Trophoblast cell (in vitro differentiated cells and primary cell): ENCODE measurements around the gene SNTG2.

ENCODE experiments used
- DNase-seq, 2 donors: peaks; one replicate each; pipeline ENCODE4 v3.0.0-alpha.2; 2016
- H2AFZ ChIP-seq: 2 replicates; pipeline ENCODE4 v1.6.1; 2013; ENCODE audit warnings: low read length, moderate library complexity, mild to moderate bottlenecking; ENCODE audit not compliant: insufficient read depth, poor library complexity
- H2AK5ac ChIP-seq: 2 replicates; pipeline ENCODE4 v1.6.1; 2013; ENCODE audit warnings: mild to moderate bottlenecking, low read length
- H2BK120ac ChIP-seq: 2 replicates; pipeline ENCODE4 v1.6.1; 2013; ENCODE audit warnings: low read length, mild to moderate bottlenecking, moderate library complexity; ENCODE audit not compliant: insufficient read depth, poor library complexity
- H2BK12ac ChIP-seq: 2 replicates; pipeline ENCODE4 v1.6.1; 2013; ENCODE audit warnings: mild to moderate bottlenecking, low read length, moderate library complexity
- H2BK5ac ChIP-seq: 2 replicates; pipeline ENCODE4 v1.6.1; 2013; ENCODE audit warnings: low read length, low read depth, moderate library complexity, mild to moderate bottlenecking; ENCODE audit not compliant: poor library complexity
- H3K14ac ChIP-seq: 2 replicates; pipeline ENCODE4 v1.6.1; 2013; ENCODE audit warnings: mild to moderate bottlenecking, low read length
- H3K18ac ChIP-seq: 2 replicates; pipeline ENCODE4 v1.6.1; 2013; ENCODE audit warnings: mild to moderate bottlenecking, low read length
- H3K23ac ChIP-seq: 2 replicates; pipeline ENCODE4 v1.6.1; 2013; ENCODE audit warnings: low read length
- H3K27ac ChIP-seq: 2 replicates; pipeline ENCODE4 v1.5.1; 2013; ENCODE audit warnings: low read depth, mild to moderate bottlenecking, inconsistent platforms, low read length, moderate library complexity
- H3K27me3 ChIP-seq: 2 replicates; pipeline ENCODE4 v1.6.1; 2013; ENCODE audit warnings: inconsistent platforms, mild to moderate bottlenecking, low read length, moderate library complexity; ENCODE audit not compliant: insufficient read depth
- H3K36me3 ChIP-seq, 2 experiments: 1 replicate in 1 of 2; 2 replicates in 1 of 2; pipeline ENCODE4 v1.6.1; 2013; ENCODE audit warnings: low read length in 2 of 2, mild to moderate bottlenecking in 2 of 2, moderate library complexity in 1 of 2; ENCODE audit not compliant: insufficient read depth in 2 of 2, control insufficient read depth in 1 of 2
- H3K4ac ChIP-seq: 2 replicates; pipeline ENCODE4 v1.6.1; 2013; ENCODE audit warnings: low read depth, mild to moderate bottlenecking, low read length, moderate library complexity
- H3K4me1 ChIP-seq, 2 experiments: 1 replicate in 1 of 2; 2 replicates in 1 of 2; pipeline ENCODE4 v1.6.1; 2013; ENCODE audit warnings: low read length in 2 of 2, mild to moderate bottlenecking in 2 of 2, moderate library complexity in 1 of 2; ENCODE audit not compliant: insufficient read depth in 2 of 2, control insufficient read depth in 1 of 2
- H3K4me2 ChIP-seq: 2 replicates; pipeline ENCODE4 v1.6.1; 2013; ENCODE audit warnings: inconsistent platforms, mild to moderate bottlenecking, low read length, moderate library complexity
- H3K4me3 ChIP-seq: 2 replicates; pipeline ENCODE4 v1.5.1; 2013; ENCODE audit warnings: mild to moderate bottlenecking, low read depth, low read length, inconsistent platforms
- H3K79me1 ChIP-seq: one replicate; pipeline ENCODE4 v1.6.1; 2013; ENCODE audit warnings: low read length
- H3K79me2 ChIP-seq: 2 replicates; pipeline ENCODE4 v1.6.1; 2013; ENCODE audit warnings: low read length, mild to moderate bottlenecking; ENCODE audit not compliant: control insufficient read depth, insufficient read depth, poor library complexity
- H3K9ac ChIP-seq: 2 replicates; pipeline ENCODE4 v1.6.1; 2013; ENCODE audit warnings: mild to moderate bottlenecking, low read length
- H3K9me3 ChIP-seq: 2 replicates; pipeline ENCODE4 v1.6.1; 2013; ENCODE audit warnings: low read depth, mild to moderate bottlenecking, control low read depth, inconsistent platforms, low read length; ENCODE audit not compliant: insufficient read depth
- H4K12ac ChIP-seq: 2 replicates; pipeline ENCODE4 v1.6.1; 2013; ENCODE audit warnings: low read depth, mild to moderate bottlenecking, low read length, moderate library complexity
- H4K8ac ChIP-seq: 2 replicates; pipeline ENCODE4 v1.6.1; 2013; ENCODE audit warnings: low read depth, mild to moderate bottlenecking, low read length, moderate library complexity
- H4K91ac ChIP-seq: one replicate; pipeline ENCODE4 v1.6.1; 2013; ENCODE audit warnings: low read depth, mild to moderate bottlenecking, low read length, moderate library complexity
- WGBS: extraction: QIAGEN DNeasy Blood & Tissue Kit; methylation state at CpG from one replicate; pipeline ENCODE4 v1.1.7; 2013; ENCODE audit warnings: missing lambda C conversion rate; ENCODE audit not compliant: insufficient read length, insufficient coverage; ENCODE audit errors: extremely low coverage; 5-methylcytosine and 5-hydroxymethylcytosine counted together

Gene SNTG2

DNA sequence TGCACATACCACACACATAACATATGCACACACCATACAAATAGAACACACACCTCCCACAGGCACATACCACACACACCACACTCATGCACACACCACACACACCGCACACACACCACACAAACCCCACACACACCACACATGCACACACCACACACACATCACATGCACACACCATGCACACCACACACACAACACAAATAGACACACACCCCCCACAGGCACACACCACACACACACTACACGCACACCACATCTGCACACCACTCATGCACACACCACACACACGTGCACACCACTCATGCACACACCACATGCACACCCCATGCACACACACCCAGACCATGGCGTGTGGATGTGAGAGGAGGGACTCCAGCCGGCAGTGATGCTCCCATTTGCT, 300.9 kb downstream of the SNTG2 start:
- peak overlapping the region; percentile 55 for H3K23ac ChIP-seq
- no peaks in the 10 kb centered on the region for H3K36me3 ChIP-seq
- H3K27me3 ChIP-seq = no peaks in the 10 kb centered on the region
- DNase-seq = no peak
- H3K9ac ChIP-seq = no peak overlapping the region
- H3K4me1 ChIP-seq = no peaks in the 10 kb centered on the region
- no peak overlapping the region for H3K18ac ChIP-seq
- no peak overlapping the region for H3K4me2 ChIP-seq
- no peak overlapping the region for H4K12ac ChIP-seq
- no peak overlapping the region for H2AFZ ChIP-seq
- H3K79me2 ChIP-seq = no peaks in the 10 kb centered on the region
- WGBS = 100% methylated on average over 1 of the region's 5 CpGs
- H3K79me1 ChIP-seq = no peaks in the 10 kb centered on the region
- H4K8ac ChIP-seq = no peak overlapping the region
- H3K4me3 ChIP-seq = peak overlapping the region; percentile 47
- H3K14ac ChIP-seq = no peak overlapping the region
- H3K9me3 ChIP-seq = peaks cover 5% of the 10 kb centered on the region
- H2BK120ac ChIP-seq = no peak overlapping the region
- H3K4ac ChIP-seq = no peak overlapping the region
- no peak overlapping the region for H2BK12ac ChIP-seq
- no peak overlapping the region for H4K91ac ChIP-seq
- H2BK5ac ChIP-seq = no peak overlapping the region
- H2AK5ac ChIP-seq = no peak overlapping the region
- H3K27ac ChIP-seq = no peak overlapping the region

DNA sequence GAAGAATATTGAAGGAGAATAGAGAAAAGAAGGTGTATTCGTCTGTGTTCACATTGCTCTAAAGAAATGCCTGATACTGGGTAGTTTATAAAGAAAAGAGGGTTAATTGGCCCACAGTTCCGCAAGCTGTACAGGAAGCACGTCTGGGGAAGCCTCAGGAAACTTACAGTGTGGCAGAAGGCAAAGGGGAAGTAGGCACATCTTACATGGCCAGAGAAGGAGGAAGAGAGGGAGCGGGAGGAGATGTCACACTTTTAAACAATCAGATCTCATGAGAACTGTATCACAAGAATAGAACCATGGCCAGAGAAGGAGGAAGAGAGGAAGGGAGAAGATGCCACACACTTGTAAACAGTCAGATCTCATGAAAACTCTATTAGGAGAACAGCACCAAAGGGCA, 303.0 kb downstream of the SNTG2 start:
- H3K36me3 ChIP-seq = no peaks in the 10 kb centered on the region
- H2BK5ac ChIP-seq = no peak overlapping the region
- H3K14ac ChIP-seq = no peak overlapping the region
- no peak overlapping the region for H2AK5ac ChIP-seq
- no peak overlapping the region for H3K4me2 ChIP-seq
- 100% methylated on average over 1 of the region's 4 CpGs for WGBS
- no peak overlapping the region for H4K12ac ChIP-seq
- no peak overlapping the region for H3K23ac ChIP-seq
- H3K4ac ChIP-seq = no peak overlapping the region
- no peak overlapping the region for H3K18ac ChIP-seq
- no peak overlapping the region for H2AFZ ChIP-seq
- H3K4me1 ChIP-seq = no peaks in the 10 kb centered on the region
- no peak overlapping the region for H3K4me3 ChIP-seq
- H3K27ac ChIP-seq = no peak overlapping the region
- H4K8ac ChIP-seq = no peak overlapping the region
- peaks cover 5% of the 10 kb centered on the region for H3K9me3 ChIP-seq
- DNase-seq = no peak
- no peaks in the 10 kb centered on the region for H3K79me1 ChIP-seq
- no peaks in the 10 kb centered on the region for H3K27me3 ChIP-seq
- H3K9ac ChIP-seq = no peak overlapping the region
- no peak overlapping the region for H2BK120ac ChIP-seq
- no peaks in the 10 kb centered on the region for H3K79me2 ChIP-seq
- no peak overlapping the region for H2BK12ac ChIP-seq
- H4K91ac ChIP-seq = no peak overlapping the region

DNA sequence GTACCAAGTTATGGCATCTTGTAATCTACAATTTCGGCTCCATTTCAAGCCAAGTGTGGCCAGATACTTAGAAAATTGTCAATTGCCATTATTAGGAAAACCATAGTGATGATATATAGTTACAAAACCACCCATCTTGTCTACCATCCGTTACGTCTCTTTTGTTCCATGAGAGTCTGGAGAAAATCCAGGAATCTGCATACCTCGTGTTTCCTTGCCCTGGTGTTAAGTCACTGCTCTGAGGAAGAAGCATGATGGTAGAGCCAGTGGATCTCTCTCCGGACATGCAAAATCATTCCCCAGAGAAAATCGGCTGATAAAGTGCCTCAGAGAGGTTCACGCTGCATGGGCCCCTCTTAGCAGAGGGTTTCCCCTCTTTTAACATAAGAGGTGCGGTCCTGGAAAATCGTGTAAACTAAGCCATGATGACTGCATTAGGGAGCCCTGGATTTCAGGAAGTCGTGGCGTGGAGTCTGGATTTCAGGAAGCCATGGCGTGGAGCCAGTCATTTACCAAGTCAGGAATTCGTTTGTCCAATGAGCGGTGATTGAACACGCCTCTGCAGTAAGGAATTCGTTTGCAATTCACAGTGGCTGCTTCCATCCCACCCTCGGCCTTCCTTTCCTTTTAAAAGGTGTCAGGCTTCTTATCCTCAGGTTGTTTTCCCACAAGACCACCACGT, 304.2 kb downstream of the SNTG2 start:
- no peak overlapping the region for H4K91ac ChIP-seq
- no peak overlapping the region for H3K18ac ChIP-seq
- H3K27me3 ChIP-seq = no peaks in the 10 kb centered on the region
- H4K8ac ChIP-seq = no peak overlapping the region
- no peaks in the 10 kb centered on the region for H3K4me1 ChIP-seq
- no peak overlapping the region for H3K14ac ChIP-seq
- no peak overlapping the region for H2BK12ac ChIP-seq
- H3K23ac ChIP-seq = no peak overlapping the region
- no peak overlapping the region for H3K27ac ChIP-seq
- no peak overlapping the region for H2BK120ac ChIP-seq
- H3K4me3 ChIP-seq = no peak overlapping the region
- no peaks in the 10 kb centered on the region for H3K79me1 ChIP-seq
- whole genome bisulfite sequencing = no CpG with 5 or more reads among the region's 18 CpGs
- no peak overlapping the region for H4K12ac ChIP-seq
- no peak overlapping the region for H3K4ac ChIP-seq
- H2AFZ ChIP-seq = no peak overlapping the region
- H3K9me3 ChIP-seq = peaks cover 5% of the 10 kb centered on the region
- H2BK5ac ChIP-seq = no peak overlapping the region
- no peaks in the 10 kb centered on the region for H3K36me3 ChIP-seq
- no peak overlapping the region for H3K9ac ChIP-seq
- no peak for DNase-seq
- no peak overlapping the region for H2AK5ac ChIP-seq
- no peaks in the 10 kb centered on the region for H3K79me2 ChIP-seq
- H3K4me2 ChIP-seq = no peak overlapping the region

DNA sequence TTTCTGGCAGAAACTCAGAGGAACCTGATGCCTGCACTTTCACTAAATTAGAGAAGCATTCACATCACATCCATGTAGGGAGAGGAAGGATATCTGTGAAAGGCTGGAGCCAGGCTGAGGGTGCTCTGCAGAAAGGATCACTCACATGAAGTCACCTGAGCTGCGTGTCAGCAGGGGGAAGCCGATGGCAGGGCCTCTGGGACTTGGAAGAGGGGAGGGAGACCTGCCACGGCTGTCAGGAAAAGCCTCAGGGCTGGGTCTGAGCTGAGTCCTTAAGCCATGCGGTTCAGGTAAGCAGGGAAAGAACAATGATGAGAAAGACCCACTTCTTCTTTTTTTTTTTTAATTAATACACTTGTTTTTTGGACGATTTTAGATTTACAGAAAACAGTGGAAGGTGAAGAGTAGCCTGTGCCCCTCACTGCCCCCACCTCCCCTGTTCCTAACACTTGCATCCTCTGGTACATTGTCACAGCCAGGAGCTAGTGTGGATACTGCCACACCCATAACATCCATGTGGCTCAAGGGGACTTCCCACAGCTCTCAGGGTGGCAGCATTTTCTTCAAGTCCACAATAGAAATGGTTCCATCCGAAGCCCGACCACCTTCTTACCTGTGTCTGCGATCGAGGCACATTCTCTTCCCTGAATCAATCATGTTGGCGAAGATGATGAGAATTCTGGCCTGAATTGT, 306.1 kb downstream of the SNTG2 start:
- Histone ChIP-seq H3K14ac (no peak overlapping the region), H4K91ac (no peak overlapping the region), H3K4ac (no peak overlapping the region), H3K27ac (no peak overlapping the region), H3K18ac (no peak overlapping the region), H2AFZ (no peak overlapping the region), H2AK5ac (no peak overlapping the region), H3K27me3 (no peaks in the 10 kb centered on the region), H3K79me1 (no peaks in the 10 kb centered on the region), H3K4me2 (no peak overlapping the region), H3K4me1 (no peaks in the 10 kb centered on the region), H3K9ac (no peak overlapping the region), H3K36me3 (no peaks in the 10 kb centered on the region), H3K4me3 (no peak overlapping the region), H2BK12ac (no peak overlapping the region), H2BK120ac (no peak overlapping the region), H4K8ac (no peak overlapping the region), H3K23ac (no peak overlapping the region), H4K12ac (no peak overlapping the region), H3K79me2 (no peaks in the 10 kb centered on the region), H2BK5ac (no peak overlapping the region), H3K9me3 (no peaks in the 10 kb centered on the region)
- no CpG with 5 or more reads among the region's 10 CpGs for WGBS
- DNase-seq = no peak
